ENCODE measurements around the gene MAP4K4.

GRCh38 chr2:101895039-101895438 is 197.5 kb downstream of the MAP4K4 start:
- no peak for TF ChIP-seq CTCF (IDR thresholded peaks at IDR 0.05; ENCODE audit: low read length)
- TF ChIP-seq EZH2 (optimal IDR thresholded peaks at IDR 0.05; ENCODE audit: low read depth, low read length) = no peak
- TF ChIP-seq EZH2phosphoT487 (IDR thresholded peaks at IDR 0.05; ENCODE audit: low read length) = no peak
